GM19372 (cell line): Measurements from ENCODE around the gene PAGE4.

Source experiments
- ATAC-seq: cut with Tn5 transposase; IDR thresholded peaks from one replicate; pipeline ENCODE4 v1.9.1; 2021; ENCODE audit warnings: mild to moderate bottlenecking, low read depth, moderate library complexity; ENCODE audit not compliant: unreplicated experiment

The PAGE4 gene, protein sequence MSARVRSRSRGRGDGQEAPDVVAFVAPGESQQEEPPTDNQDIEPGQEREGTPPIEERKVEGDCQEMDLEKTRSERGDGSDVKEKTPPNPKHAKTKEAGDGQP

DNA sequence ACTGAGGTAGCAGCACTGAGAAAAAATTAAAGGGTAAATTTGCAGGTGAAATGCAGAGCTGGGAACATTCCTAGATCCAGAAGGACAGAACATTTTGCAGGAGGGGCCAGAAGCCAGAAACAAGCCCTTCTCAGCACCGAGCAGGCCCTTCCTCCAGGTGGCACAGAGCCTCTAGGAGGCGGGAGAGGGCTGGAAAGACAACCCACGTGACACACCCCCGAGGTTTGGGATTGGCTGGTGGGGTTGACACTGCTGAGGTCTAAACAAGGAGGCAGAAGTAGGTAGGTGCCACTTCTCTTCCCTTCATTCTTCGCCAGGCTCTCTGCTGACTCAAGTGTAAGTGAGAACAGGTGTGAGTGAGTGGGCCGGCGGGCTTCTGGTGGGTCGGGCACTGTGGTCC, at the start of gene PAGE4:
Gene PAGE4 (plus strand): TSS at position 288 of the 400 bp plus-strand sequence. CDS start 1,126 bp downstream, outside the sequence.
- no peak for ATAC-seq

DNA sequence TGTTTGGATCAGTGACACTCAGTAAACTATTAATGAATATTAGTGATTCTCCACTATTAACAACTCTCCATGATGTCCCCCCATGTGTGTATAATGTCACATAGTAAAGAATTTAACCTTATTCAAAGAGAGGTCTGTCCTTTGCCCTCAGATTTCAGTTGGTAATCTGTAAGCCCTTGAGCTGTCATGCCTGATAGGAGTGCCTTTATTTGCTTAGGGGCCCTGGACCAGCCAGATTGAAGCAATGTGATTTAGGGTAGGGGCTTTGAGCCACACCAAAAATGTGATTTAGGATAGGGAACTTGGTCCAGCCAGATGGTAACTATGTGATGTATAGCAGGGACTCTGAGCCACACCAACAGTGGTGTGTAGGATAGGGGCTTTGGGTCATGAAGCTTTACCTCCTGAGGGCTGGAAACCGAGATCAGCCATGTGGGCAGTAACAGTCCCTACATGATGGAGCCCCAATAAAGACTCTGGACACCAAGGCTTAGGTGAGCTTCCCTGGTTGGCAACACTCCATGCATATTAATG, 44.3 kb upstream of the PAGE4 start:
- ATAC-seq, result no peak

DNA sequence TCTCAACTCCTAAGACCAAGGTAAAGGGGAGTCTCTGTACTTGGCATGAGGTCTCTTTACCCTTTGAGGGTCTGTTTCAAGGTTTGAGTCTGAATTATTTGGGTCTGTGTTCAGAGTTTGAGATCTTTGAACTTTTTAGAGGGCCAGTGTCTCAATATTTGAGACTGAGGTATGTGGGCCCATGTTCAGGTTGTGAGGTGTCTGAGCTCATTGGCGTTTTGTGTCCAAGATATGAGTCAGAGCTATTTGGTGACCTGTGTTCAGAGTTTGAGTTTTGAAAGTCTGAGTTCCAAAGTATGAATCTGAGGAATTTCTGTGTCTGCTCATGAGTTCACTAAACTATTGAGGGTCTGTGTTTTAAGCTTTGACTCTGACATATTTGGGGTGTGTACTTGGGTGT, 36.7 kb upstream of the PAGE4 start:
- ATAC-seq, result no peak

DNA sequence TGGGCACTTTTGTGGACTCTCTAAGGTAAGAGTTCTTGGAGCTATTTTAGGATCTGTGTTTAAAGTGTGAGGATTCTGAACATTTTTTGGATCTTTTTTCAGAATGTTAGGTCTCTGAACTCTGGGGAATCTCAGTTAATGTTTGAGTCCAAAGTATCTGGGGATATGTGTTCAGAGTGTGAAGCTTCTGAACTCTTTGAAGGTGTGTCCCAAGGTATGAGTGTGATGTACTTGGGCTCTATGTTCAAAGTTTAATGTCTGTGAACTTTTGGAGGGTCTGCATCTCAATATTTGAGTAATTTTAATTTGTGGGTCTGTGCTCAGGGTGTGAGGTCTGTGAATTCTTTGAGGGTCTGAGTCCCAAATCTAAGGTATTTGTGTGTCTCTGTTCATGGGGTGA, 35.4 kb upstream of the PAGE4 start:
- ATAC-seq, result no peak

DNA sequence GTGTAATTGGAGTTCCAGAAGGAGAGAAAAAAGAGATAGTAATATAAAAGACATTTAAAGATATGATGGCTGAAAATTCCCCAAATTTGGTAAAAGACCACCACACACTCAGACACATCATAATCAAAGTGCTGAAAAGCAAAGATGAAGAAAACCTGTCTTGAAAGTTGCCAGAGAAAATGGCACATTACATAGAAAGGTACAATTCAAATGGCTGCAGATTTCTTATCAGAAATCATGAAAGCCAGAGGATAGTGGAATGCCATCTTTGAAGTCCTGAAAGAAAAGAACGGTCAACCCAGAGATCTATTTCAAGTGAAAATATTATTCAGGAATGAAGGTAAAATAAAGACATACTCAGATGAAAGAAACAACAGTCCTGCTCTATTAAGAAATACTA, 29.3 kb upstream of the PAGE4 start:
- ATAC-seq, result no peak

DNA sequence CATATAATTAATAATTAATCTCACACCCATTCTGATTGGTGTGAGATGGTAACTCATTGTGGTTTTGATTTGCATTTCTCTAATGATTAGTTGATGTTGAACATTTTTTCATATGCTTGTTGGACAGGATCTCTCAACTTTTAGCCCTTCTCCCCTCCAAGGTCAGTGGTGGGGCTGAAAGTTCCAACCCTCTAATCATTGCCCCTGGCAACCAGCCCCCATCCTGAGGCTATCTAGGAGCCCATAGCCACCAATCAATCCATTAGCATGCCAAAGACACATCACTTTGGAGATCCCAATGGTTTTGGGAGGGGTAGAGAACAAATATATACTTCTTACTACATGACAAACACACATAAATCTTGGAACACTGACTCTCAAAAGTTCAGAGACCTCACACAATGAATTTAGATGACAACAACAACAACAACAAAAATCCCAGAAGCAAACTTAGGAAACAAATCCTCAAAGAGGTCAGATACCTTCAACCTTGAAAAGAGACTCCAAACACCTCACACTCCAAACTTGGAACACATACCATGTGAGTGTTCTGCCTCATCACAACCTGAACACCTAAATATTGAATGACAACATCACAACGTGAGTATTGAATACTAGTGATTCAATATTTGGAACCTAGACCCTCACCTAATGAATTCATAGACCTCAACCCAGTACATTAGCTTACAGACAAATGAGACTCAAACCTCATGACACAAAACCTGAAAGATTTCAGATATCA, 19.0 kb upstream of the PAGE4 start:
- ATAC-seq, result no peak

DNA sequence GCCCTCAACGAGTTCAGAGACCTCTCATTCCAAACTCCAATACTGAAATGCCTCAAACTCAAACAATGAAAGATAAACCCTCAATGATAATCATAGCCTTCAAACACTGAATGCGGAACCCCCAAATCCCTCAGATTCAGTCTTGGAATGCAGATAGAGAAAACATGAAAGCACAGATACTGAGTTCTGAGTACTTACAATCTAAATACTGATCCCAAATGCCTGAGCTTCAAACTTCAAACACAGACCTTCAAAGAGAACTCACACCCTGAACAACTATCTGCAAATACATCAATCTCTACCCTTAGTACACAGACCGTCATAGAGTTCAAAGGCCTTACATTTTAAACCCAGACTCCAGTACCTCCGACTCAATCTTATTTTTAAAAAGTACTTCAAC, 16.9 kb upstream of the PAGE4 start:
- no peak for ATAC-seq

DNA sequence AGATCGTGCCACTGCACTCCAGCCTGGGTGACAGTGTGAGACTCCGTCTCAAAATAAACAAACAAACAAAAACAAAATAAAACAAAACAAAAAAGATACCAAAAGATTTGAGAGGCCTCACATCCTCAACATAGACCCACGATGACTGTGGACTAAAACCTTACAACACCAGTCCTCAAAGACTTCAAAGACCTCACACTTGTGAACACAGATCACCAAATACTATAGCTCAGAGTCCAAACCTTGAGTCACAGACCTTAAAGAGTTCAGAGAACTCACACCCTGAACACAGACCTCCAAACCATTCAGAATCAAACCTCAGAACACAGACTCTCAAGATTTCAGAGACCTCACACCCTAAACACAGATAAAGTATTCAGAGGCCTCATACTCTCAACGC, 12.7 kb upstream of the PAGE4 start:
- ATAC-seq, result no peak

DNA sequence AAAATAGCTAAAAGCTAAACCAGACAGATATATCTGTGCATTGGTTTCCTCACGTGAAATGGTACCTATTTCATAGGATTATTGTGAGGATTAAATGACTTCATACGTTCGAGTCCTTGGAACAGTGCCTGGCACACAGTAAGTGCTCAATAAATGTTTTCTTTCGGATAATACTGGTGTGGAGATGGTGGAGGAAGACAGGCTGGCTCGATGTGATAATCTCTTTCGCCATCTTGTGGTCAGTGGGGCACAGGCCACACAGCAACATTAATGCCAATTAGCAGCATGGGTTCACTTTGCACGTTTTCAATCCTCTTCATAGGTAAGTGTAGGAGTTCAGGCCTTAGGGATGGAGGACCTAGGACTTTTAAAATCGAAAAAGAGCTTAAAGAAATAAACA, 9.3 kb downstream of the PAGE4 start:
- no peak for ATAC-seq

DNA sequence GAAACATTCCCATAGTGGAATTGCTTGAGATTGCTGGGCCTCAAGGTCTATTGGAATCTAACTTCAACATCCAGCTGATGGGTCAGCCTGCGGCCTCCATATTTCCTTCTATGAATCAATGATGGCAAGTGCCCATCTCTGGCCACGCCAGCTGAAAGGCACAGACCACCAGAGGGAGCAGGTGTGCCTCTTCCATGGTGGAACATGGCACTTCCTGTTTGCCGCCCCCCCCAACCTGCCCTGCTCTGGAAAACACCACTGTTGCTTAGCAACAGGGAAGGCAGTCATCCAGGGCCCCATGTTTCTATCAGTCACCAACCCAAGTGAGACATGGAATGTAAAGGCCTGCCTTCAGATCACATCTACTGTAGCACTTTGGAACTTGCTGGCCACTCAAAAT, 11.6 kb downstream of the PAGE4 start:
- no peak for ATAC-seq

DNA sequence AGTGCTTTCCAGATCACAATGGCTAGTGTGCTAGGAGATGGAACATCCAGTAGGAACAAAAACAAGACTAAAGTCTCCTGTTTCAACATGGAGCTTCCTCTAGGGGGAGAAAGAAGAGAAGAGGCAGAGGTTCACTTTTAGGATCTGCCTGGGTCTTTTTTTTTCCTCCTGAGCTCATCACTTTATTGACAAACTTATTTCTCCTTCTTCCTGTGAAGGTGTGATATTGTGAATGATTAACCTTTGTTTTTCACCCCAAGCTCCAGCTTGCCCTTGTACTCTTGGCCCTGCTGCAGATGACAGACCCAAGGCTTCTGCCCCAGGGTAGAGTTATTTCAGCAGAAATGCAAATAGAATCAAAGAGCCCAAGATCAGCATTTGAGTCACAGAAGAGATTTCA, 13.5 kb downstream of the PAGE4 start:
- no peak for ATAC-seq

DNA sequence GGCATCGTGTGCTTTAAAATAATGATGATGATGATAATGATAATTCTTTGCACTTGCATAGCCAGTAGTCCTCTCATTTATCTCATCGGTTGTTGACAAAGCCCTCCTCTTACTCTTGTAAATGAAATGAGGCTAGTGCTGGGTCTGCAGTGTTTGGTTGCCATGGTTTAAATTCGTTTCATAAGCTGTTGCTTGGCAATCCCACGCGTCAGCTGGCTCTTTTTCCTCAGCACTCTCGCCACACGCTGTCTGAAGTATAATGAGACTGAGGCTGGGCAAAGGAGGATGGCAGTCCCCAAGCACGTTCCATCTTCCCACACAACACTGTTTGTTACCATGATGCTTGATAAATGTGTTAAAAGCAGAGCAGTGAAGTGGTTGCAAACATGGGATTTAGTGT, 15.5 kb downstream of the PAGE4 start:
- ATAC-seq, result no peak

DNA sequence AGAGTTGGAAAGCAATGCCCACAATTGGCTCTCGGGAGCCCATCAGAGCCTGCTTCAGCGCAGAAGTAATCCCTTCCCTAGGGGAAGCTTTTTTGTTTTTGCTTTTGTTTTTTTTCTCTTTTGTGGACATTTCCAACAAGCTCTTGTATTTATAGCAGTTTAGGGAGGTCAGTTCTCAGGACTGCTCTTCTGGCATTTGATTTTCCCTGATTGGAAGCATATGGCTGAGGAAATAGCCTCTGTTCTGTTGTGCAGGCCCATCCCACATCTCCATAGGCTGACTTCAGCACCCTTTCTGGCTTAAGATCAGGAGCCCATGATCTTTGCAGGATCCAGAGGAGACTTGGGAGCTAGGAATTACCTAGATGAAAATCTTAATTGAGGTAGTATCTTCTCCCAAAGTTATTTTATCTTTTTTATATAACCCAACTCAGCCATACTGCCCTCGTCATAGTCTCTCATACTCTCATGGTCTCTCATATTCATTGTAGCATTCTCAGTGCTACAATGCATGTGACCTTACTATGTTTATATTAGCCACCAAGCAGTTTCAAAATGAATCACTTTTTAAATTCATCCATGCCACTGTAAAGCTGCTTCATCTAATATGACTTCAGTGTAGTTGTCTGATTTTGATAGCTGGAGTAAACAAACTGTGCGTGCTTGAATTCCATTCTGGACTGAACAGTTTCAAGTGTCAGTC, 16.7 kb downstream of the PAGE4 start:
- ATAC-seq, result no peak

DNA sequence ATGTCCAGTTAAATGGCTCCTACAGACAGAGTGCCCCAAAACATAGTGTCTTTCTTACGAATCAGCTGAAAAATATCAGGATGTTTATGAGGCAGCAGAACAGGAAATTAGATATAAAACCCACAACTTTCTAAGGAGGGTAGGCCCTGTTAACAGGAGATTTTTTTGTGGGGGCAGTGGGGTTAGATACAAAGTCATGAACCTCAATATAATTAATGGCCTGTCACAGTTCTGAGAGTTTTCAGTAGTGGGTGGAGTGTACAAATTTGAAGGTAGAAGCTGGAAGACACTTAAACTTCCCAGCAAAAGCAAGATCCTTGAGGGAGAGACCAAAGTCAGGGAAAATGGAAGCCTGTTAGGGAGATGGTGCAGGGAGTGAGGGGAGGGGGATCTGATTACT, 17.4 kb downstream of the PAGE4 start:
- no peak for ATAC-seq

DNA sequence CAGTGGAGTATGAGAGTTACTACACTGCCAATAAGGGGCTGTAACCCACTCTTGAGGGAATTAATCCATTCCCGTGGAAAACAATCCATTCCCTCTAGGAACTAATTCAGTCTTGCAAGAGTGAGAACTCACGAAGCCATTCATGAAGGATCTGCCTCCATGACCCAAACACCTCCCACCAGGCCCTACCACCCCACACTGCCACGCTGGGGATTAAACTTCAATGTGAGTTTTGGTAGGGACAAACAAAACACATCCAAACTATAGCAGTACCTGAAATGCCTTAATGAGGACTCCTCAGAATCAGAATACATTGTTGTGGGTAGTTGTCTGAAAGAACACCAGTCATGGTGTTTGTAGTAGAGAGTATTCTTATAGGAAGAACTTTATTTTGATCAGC, 19.2 kb downstream of the PAGE4 start:
- no peak for ATAC-seq

DNA sequence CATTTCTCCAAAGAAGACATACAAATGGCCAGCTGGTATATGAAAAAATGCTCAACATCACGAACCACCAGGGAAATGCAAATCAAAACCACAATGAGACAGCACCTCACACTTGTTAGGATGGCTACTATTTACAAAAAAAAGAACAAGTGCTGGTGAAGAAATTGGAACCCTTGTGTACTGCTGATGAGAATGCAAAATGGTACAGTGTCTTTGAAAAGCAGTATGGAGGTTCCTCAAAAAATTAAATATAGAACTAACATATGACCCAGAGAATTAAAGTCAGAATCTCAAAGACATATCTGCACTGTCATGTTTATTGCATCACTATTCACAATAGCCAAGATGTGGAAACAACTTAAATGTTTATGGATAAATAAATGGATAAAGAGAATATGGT, 20.9 kb downstream of the PAGE4 start:
- no peak for ATAC-seq

DNA sequence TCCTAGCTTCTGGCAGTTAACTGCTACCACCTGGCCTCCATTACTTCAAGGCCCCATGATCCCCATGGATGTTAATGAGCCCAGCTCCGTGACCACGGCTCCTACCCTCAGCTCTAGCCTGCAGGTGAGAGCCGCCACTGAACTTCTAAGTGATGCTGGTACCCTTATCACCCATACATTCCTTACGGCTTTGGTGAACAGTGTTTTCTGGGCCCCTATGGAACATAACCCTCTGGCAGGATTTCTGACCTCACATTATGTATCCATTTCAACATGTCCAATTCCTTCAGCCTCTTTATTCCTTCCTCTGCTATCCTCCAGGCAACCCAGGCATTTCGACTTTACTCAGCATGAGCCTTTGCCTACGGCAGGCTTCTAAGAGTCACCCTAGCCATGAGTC, 24.6 kb downstream of the PAGE4 start:
- ATAC-seq, result no peak

DNA sequence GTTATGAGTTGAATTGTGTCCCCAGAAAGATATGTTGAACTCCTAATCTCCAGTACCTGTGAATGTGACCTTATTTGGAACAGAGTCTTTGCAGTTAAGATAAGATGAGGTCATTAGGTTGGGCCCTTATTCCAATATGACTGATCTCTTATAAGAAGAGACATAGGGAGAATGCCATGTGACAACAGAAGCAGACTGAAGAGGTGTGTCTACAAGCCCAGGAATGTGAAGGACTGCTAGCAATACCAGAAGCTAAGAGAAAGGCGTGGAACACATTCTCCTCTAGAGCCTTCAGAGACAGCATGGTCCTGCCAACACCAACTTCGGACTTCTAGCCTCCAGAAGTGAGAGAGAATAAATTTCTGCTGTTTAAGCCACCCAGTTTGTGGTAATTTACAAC, 27.7 kb downstream of the PAGE4 start:
- no peak for ATAC-seq

DNA sequence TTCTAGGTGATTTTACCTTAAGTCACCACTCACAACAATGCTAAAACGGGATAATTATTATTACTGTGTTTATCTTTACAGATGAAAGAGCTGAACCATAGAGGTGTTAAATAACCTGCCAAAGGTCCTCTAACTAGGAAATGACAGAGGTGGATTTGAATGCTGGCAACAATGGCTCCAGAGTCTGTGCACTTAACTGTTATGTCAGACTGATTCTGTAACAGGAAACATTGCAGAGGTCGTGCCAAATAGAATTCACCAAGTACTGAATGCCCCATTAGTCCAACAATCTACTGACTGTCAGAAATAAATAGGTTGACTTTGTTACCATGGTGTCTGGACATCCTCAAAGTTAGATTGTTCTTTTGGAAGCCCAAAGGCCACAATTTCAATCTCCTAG, 29.2 kb downstream of the PAGE4 start:
- no peak for ATAC-seq

DNA sequence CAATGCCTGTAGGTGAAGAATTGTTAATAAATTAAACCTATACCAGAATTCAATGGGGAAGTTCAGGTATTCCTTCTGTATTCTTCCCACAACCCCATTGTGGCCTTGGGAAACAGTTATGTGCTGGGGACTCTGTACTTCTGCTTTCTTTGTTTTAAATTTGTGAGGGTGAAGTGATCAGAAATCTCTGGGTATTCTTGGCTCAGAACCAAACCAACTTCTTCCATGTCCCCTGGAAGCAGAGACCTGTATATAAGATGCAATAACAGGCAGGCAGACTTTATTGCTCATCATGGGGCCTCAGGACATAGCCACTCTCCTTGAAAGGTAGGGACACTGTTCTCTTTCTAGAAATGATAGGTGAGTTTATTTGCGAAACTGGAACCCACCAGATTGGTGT, 30.4 kb downstream of the PAGE4 start:
- no peak for ATAC-seq

DNA sequence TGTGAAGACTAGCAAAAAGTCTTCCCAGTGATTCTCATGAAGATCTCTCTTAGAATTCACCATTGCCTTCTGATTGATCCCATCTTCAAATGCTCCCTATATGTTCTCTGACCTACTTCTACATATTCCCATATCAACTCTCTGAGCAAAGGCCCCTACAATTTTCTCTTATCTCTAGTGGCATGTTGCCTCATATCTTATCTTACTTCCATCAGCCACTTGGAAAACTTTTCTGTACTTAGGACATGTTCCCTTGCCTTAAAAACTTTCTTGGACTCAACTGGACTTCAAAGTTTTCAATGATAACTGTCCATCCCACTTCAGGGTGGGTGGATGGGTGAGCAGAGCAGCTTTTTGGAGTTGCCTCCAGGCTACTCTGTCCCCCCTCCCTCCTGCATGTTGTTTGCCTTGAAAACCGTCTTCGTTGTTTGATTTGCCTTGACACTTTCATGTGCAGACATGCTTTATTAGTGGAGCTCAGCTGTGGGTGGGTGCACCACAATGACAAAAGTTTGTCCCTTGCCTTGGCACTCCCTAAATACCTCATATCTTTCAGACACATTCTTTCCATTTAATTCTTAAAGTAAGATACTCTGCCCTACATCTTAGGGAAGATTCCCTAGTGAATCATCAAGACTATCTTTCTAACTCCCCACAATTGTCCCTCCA, 31.9 kb downstream of the PAGE4 start:
- ATAC-seq, result no peak
